Measurements from ENCODE around the gene PRKCB. TPM values are rescaled to one million over a fixed set of nuclear protein-coding genes. Genes with fewer than 3 reads are reported as not detected.

PRKCB gene
- total and polyA plus RNA-seq, 2 experiments from 2014 or later, result 0.70 to 0.92 TPM

DNA sequence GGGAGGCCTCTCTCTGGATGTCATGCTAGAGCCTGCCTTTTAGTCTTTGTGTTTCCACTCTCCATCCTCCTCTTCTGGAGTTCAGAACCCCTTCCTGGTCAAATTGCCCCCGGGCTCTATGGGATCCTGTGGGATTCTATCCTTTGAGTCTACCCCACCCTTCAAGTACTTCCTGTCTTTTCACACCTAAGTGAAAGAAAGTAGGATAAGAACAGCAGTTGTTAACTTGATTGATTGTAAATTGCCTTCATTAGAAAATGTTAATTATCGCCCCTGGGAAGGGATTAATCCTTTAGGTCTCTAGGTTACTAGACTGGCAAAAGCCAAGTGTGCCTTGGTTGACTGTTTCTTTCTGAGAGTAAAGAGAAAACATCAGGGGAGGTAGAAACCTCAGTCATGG, 30.1 kb downstream of the PRKCB start:
- Histone ChIP-seq H3K9me3 (ENCODE audit: low read depth) (no peaks in the 10 kb centered on the region), H3K79me2 (no peaks in the 10 kb centered on the region), H3K4me3 (no peak overlapping the region), H2AFZ (no peak overlapping the region), H3K27me3 (peaks cover 37% of the 10 kb centered on the region), H3K9me2 (replicated peaks; ENCODE audit: insufficient read depth) (no peaks in the 10 kb centered on the region), H3K27ac (no peak overlapping the region), H4K20me1 (ENCODE audit: insufficient read depth, poor library complexity, severe bottlenecking) (no peaks in the 10 kb centered on the region), H3K4me1 (ENCODE audit: insufficient read depth) (no peaks in the 10 kb centered on the region), H3K4me2 (no peak overlapping the region), H3K36me3 (replicated peaks; ENCODE audit: insufficient read depth, low read depth) (no peaks in the 10 kb centered on the region)
- no peak for TF ChIP-seq EZH2phosphoT487 (IDR thresholded peaks at IDR 0.05; ENCODE audit: low read depth, severe bottlenecking, unreplicated experiment)
- TF ChIP-seq, protein P1, sequence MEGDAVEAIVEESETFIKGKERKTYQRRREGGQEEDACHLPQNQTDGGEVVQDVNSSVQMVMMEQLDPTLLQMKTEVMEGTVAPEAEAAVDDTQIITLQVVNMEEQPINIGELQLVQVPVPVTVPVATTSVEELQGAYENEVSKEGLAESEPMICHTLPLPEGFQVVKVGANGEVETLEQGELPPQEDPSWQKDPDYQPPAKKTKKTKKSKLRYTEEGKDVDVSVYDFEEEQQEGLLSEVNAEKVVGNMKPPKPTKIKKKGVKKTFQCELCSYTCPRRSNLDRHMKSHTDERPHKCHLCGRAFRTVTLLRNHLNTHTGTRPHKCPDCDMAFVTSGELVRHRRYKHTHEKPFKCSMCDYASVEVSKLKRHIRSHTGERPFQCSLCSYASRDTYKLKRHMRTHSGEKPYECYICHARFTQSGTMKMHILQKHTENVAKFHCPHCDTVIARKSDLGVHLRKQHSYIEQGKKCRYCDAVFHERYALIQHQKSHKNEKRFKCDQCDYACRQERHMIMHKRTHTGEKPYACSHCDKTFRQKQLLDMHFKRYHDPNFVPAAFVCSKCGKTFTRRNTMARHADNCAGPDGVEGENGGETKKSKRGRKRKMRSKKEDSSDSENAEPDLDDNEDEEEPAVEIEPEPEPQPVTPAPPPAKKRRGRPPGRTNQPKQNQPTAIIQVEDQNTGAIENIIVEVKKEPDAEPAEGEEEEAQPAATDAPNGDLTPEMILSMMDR (IDR thresholded peaks at IDR 0.05; ENCODE audit: poor library complexity), result no peak
- no peak for TF ChIP-seq EZH2 (IDR thresholded peaks at IDR 0.05; ENCODE audit: borderline replicate concordance)
- WGBS (ENCODE audit: low lambda C conversion rate, missing lambda C conversion rate), result 10% methylated on average over 2 of the region's 2 CpGs
- DNase-seq (ENCODE audit: low spot score), result no peak

DNA sequence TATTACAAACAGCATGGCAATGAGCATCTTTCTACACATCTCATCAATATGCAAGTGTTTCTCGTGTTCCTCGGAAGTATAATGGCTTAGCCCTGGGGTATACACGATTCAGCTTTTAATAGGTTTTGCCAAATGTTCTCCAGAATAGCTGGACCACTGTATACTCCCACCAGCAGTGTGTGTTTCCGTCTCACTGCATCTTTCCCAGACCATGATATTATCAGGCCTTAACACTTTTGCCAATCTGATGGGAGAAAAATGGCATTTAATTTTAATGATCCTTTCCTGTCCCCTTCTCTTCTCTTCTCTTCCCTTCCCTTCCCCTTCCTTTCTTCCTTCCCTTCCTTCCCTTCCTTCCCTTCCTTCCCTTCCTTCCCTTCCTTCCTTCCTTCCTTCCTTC, 30.8 kb downstream of the PRKCB start:
- Histone ChIP-seq H3K4me1 (ENCODE audit: insufficient read depth) (no peaks in the 10 kb centered on the region), H3K36me3 (replicated peaks; ENCODE audit: insufficient read depth, low read depth) (no peaks in the 10 kb centered on the region), H3K79me2 (no peaks in the 10 kb centered on the region), H3K4me3 (no peak overlapping the region), H3K27me3 (peaks cover 32% of the 10 kb centered on the region), H3K4me2 (no peak overlapping the region), H4K20me1 (ENCODE audit: insufficient read depth, poor library complexity, severe bottlenecking) (no peaks in the 10 kb centered on the region), H3K9me2 (replicated peaks; ENCODE audit: insufficient read depth) (no peaks in the 10 kb centered on the region), H2AFZ (no peak overlapping the region), H3K9me3 (ENCODE audit: low read depth) (no peaks in the 10 kb centered on the region), H3K27ac (no peak overlapping the region)
- TF ChIP-seq, protein P1 (IDR thresholded peaks at IDR 0.05; ENCODE audit: poor library complexity), result no peak
- TF ChIP-seq EZH2 (IDR thresholded peaks at IDR 0.05; ENCODE audit: borderline replicate concordance), result no peak
- TF ChIP-seq EZH2phosphoT487 (IDR thresholded peaks at IDR 0.05; ENCODE audit: low read depth, severe bottlenecking, unreplicated experiment), result no peak
- no peak for DNase-seq (ENCODE audit: low spot score)
- WGBS (ENCODE audit: low lambda C conversion rate, missing lambda C conversion rate), result 79% methylated on average over 4 of the region's 4 CpGs

GRCh38 chr16:23867566-23867965, 31.8 kb downstream of the PRKCB start:
- TF ChIP-seq, protein P1 (IDR thresholded peaks at IDR 0.05; ENCODE audit: poor library complexity), result no peak
- TF ChIP-seq EZH2phosphoT487 (IDR thresholded peaks at IDR 0.05; ENCODE audit: low read depth, severe bottlenecking, unreplicated experiment), result no peak
- TF ChIP-seq EZH2 (IDR thresholded peaks at IDR 0.05; ENCODE audit: borderline replicate concordance), result no peak
- no peaks in the 10 kb centered on the region for H3K9me2 ChIP-seq (replicated peaks; ENCODE audit: insufficient read depth)
- H3K9me3 ChIP-seq (ENCODE audit: low read depth), result no peaks in the 10 kb centered on the region
- no peak overlapping the region for H2AFZ ChIP-seq
- no peaks in the 10 kb centered on the region for H4K20me1 ChIP-seq (ENCODE audit: insufficient read depth, poor library complexity, severe bottlenecking)
- DNase-seq (ENCODE audit: low spot score), result no peak
- no peaks in the 10 kb centered on the region for H3K4me1 ChIP-seq (ENCODE audit: insufficient read depth)
- no peaks in the 10 kb centered on the region for H3K79me2 ChIP-seq
- H3K27me3 ChIP-seq, result peaks cover 25% of the 10 kb centered on the region
- no peak overlapping the region for H3K4me2 ChIP-seq
- 86% methylated on average over 2 of the region's 2 CpGs for WGBS (ENCODE audit: low lambda C conversion rate, missing lambda C conversion rate)
- H3K36me3 ChIP-seq (replicated peaks; ENCODE audit: insufficient read depth, low read depth), result no peaks in the 10 kb centered on the region
- H3K4me3 ChIP-seq, result no peak overlapping the region
- H3K27ac ChIP-seq, result no peak overlapping the region

GRCh38 chr16:23868136-23868535, 32.4 kb downstream of the PRKCB start:
- no peak overlapping the region for H3K27ac ChIP-seq
- no peaks in the 10 kb centered on the region for H3K79me2 ChIP-seq
- no peak overlapping the region for H3K4me3 ChIP-seq
- DNase-seq (ENCODE audit: low spot score), result no peak
- H3K27me3 ChIP-seq, result peaks cover 25% of the 10 kb centered on the region
- 71% methylated on average over 1 of the region's 1 CpG for WGBS (ENCODE audit: low lambda C conversion rate, missing lambda C conversion rate)
- H3K4me2 ChIP-seq, result no peak overlapping the region
- no peak overlapping the region for H2AFZ ChIP-seq
- no peaks in the 10 kb centered on the region for H3K4me1 ChIP-seq (ENCODE audit: insufficient read depth)
- TF ChIP-seq EZH2phosphoT487 (IDR thresholded peaks at IDR 0.05; ENCODE audit: low read depth, severe bottlenecking, unreplicated experiment) (no peak), EZH2 (IDR thresholded peaks at IDR 0.05; ENCODE audit: borderline replicate concordance) (no peak)
- TF ChIP-seq, protein P1 (IDR thresholded peaks at IDR 0.05; ENCODE audit: poor library complexity), result no peak
- H3K9me2 ChIP-seq (replicated peaks; ENCODE audit: insufficient read depth), result no peaks in the 10 kb centered on the region
- H4K20me1 ChIP-seq (ENCODE audit: insufficient read depth, poor library complexity, severe bottlenecking), result no peaks in the 10 kb centered on the region
- no peaks in the 10 kb centered on the region for H3K9me3 ChIP-seq (ENCODE audit: low read depth)
- no peaks in the 10 kb centered on the region for H3K36me3 ChIP-seq (replicated peaks; ENCODE audit: insufficient read depth, low read depth)
